Parathyroid adenoma (tissue), 2 donors: ENCODE data around the gene GRIK3.

Experiments used
- H2AFZ ChIP-seq: fragments of 300-600 bp; sonication (generic); one replicate; pipeline ENCODE4 v1.7.0; 2017; ENCODE audit warnings: antibody characterized with exemption, mild to moderate bottlenecking
- H3K27ac ChIP-seq: fragments of 300-600 bp; sonication (generic); one replicate; pipeline ENCODE4 v1.7.0; 2017
- H3K27me3 ChIP-seq: fragments of 300-600 bp; sonication (generic); one replicate; pipeline ENCODE4 v1.7.0; 2017; ENCODE audit warnings: low read length; ENCODE audit not compliant: control insufficient read depth, insufficient read depth
- H3K36me3 ChIP-seq: fragments of 300-600 bp; sonication (generic); one replicate; pipeline ENCODE4 v1.7.0; 2017; ENCODE audit warnings: low read length; ENCODE audit not compliant: control insufficient read depth, insufficient read depth
- H3K4me1 ChIP-seq: fragments of 300-600 bp; sonication (generic); one replicate; pipeline ENCODE4 v1.7.0; 2017; ENCODE audit warnings: control low read depth
- H3K4me2 ChIP-seq: fragments of 300-600 bp; sonication (generic); one replicate; pipeline ENCODE4 v1.7.0; 2017; ENCODE audit warnings: low read length
- H3K4me3 ChIP-seq: fragments of 300-600 bp; sonication (generic); one replicate; pipeline ENCODE4 v1.7.0; 2017; ENCODE audit warnings: low read depth, low read length
- H3K79me2 ChIP-seq: fragments of 300-600 bp; sonication (generic); one replicate; pipeline ENCODE4 v1.7.0; 2017; ENCODE audit warnings: control low read depth
- H3K9ac ChIP-seq: fragments of 300-600 bp; sonication (generic); one replicate; pipeline ENCODE4 v1.7.0; 2017; ENCODE audit warnings: mild to moderate bottlenecking
- H3K9me3 ChIP-seq: fragments of 300-600 bp; sonication (generic); one replicate; pipeline ENCODE4 v1.7.0; 2017; ENCODE audit warnings: low read length; ENCODE audit not compliant: control insufficient read depth
- CTCF ChIP-seq: fragments of 300-600 bp; sonication (generic); IDR thresholded peaks from one replicate; pipeline ENCODE4 v1.7.0; 2017; ENCODE audit warnings: antibody characterized with exemption, mild to moderate bottlenecking
- donor health status: primary hyperparathyroidism.

GRIK3 gene

DNA sequence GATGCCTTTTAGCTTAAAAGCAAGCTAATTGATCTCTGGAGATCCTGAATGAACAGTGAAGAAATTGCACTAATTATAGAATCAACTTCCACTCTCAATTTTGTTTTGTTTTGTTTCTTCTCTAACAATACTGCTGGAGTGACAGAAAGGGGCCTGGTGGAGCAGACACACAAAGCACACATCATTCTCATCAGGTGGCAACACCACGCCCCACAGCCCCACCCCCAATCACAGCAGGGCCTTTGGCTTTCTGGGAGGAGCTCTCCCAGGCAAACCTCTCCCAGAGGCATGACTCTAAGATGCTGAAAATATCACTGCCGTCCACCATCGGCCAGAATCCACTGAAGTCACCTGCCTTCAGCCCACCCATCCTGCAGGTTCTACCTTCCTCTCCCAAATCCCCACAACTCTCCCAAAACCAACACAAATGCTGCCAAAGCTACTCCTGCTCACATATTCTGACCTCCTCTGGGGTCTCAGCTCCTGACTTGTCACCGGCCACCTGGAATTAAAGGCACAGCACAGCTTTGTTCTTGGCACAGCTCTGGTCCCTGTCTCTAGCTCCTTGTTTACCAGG lies 120.7 kb downstream of the GRIK3 start:
- Histone ChIP-seq H3K4me1 (no peaks in the 10 kb centered on the region), H3K27me3 (no peaks in the 10 kb centered on the region), H3K36me3 (no peaks in the 10 kb centered on the region), H3K27ac (no peak overlapping the region), H3K9me3 (no peaks in the 10 kb centered on the region), H3K4me3 (no peak overlapping the region), H3K79me2 (no peaks in the 10 kb centered on the region), H2AFZ (no peak overlapping the region), H3K4me2 (no peak overlapping the region), H3K9ac (no peak overlapping the region)
- TF ChIP-seq CTCF, result no peak

DNA sequence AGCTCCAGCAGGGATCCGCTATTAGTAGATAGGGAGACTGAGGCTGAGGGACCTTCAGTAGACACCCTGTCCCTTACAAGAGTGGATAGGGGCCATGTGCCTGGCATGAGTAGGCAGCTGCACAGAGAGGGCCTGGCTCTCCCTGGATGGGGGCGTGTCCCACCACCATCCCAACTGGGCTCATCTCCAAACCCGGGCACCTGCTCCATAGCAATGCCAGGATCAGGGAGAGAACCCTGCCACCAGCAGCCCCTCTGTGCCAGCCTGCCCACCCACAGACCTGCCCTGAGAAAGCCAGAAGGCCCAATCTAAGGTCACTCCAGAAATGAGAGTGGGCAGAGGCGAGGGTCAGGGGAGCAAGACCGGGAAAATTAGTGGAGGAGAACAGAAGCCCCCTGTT lies 121.3 kb downstream of the GRIK3 start:
- Histone ChIP-seq H3K4me1 (no peaks in the 10 kb centered on the region), H3K27me3 (no peaks in the 10 kb centered on the region), H3K27ac (no peak overlapping the region), H2AFZ (no peak overlapping the region), H3K4me3 (no peak overlapping the region), H3K9me3 (no peaks in the 10 kb centered on the region), H3K9ac (no peak overlapping the region), H3K4me2 (no peak overlapping the region), H3K79me2 (no peaks in the 10 kb centered on the region), H3K36me3 (no peaks in the 10 kb centered on the region)
- TF ChIP-seq CTCF, result no peak

DNA sequence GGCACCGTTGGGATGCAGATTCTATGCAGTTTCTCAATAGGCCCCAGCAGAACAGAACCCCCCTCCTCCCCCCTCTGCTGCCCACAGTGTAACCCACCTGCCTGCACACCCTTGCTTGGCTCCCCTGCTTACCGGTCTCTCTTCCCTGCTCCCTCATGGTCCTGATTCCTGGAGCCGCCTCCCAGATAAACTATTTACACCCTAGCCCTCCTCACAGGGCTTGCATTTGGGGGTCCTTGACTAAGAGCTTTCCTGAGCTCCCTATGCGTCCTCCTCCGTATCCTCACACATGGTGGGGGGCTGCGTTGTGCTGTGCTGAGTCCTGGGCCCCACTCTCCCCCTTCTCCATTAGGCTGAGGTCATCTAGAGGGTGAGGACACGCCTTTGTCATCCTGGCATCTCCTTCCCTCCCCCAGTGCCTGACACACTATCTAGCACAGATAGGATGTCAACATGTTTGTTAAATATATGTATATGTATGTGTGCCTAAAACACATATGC lies 121.9 kb downstream of the GRIK3 start:
- Histone ChIP-seq H3K9me3 (no peaks in the 10 kb centered on the region), H3K36me3 (no peaks in the 10 kb centered on the region), H3K4me1 (no peaks in the 10 kb centered on the region), H2AFZ (no peak overlapping the region), H3K27me3 (no peaks in the 10 kb centered on the region), H3K4me3 (no peak overlapping the region), H3K4me2 (no peak overlapping the region), H3K79me2 (no peaks in the 10 kb centered on the region), H3K9ac (no peak overlapping the region), H3K27ac (no peak overlapping the region)
- TF ChIP-seq CTCF, result no peak

DNA sequence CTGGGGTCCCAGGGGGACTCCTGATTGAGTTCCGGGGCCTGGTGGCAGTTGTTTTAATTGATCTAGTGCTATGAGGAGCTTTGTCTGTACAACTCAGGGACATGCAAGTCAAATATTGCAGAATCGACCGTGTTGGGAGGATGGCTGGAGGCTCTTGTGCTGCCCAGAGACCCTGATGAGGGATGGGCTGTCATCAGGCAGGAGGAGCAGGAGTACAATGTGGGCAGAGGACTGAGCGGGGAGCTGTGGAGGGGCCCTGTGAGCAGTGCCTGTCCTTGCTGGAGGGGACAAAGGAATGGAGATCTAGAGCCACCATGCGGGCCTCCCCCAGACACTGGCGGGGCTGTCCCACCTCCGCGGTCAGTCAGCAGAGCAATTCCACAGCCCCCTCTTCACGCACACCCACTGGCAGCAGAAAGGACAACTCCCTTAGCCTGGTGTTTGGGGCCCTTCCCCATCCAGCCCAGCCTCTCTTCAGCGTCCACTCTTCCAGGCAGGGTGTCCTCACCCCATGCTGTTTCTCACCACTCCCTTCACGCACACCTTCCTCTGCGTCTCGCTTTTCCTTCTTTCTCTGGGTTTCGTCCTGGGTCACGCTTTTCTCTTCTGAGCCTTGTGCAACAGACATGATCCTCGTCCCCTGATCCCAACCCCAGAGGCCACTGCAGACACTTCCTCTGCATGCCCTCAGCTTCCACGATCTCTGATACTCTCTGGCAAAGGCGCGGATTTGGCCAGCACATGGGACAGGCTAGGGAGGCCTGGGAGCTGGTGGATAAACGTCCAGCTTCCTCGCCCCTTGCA lies 122.6 kb downstream of the GRIK3 start:
- no peak for TF ChIP-seq CTCF
- no peak overlapping the region for H3K9ac ChIP-seq
- no peak overlapping the region for H3K27ac ChIP-seq
- no peaks in the 10 kb centered on the region for H3K4me1 ChIP-seq
- H2AFZ ChIP-seq, result no peak overlapping the region
- H3K4me2 ChIP-seq, result no peak overlapping the region
- H3K9me3 ChIP-seq, result no peaks in the 10 kb centered on the region
- H3K79me2 ChIP-seq, result no peaks in the 10 kb centered on the region
- H3K27me3 ChIP-seq, result no peaks in the 10 kb centered on the region
- no peaks in the 10 kb centered on the region for H3K36me3 ChIP-seq
- H3K4me3 ChIP-seq, result no peak overlapping the region
